Measurements from ENCODE around the gene ZNF708.

DNA sequence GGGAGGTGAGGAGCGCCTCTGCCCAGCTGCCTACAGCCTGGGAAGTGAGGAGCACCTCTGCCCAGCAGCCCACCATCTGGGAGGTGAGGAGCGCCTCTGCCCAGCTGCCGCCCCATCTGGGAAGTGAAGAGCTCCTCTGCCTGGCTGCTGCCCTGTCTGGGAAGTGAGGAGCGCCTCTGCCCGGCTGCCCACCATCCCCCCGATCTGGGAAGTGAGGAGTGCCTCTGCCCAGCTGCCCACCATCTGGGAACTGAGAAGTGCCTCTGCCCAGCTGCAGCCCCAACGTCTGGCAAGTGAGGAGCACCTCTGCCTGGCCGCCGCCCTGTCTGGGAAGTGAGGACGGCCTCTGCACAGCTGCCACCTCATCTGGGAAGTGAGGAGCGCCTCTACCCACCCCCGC is 64.3 kb downstream of the ZNF708 start:
- TF ChIP-seq CTCF (IDR thresholded peaks at IDR 0.05) (no peak), POLR2A (IDR thresholded peaks at IDR 0.05) (no peak)

Measured in body of pancreas (tissue), 4 donors.